RWPE2 (cell line): Measurements from ENCODE around the gene NTNG2.

Experiments
- ATAC-seq: fragments of 200-7000 bp; cut with Tn5 transposase; 3 replicates; pipeline ENCODE4 v1.9.1; 2021; ENCODE audit warnings: low read depth
- DNase-seq: peaks from one replicate; pipeline ENCODE4 v3.0.0-alpha.2; 2020; ENCODE audit warnings: low spot score
- H3K27ac ChIP-seq: fragments of 450-650 bp; 2 replicates; pipeline ENCODE4 v1.5.1; 2017; ENCODE audit warnings: mild to moderate bottlenecking; ENCODE audit not compliant: poor library complexity, severe bottlenecking
- H3K27me3 ChIP-seq: fragments of 250-450 bp; sonication (Bioruptor Pico); 2 replicates; pipeline ENCODE4 v1.5.1; 2021; ENCODE audit warnings: mild to moderate bottlenecking, moderate library complexity; ENCODE audit not compliant: insufficient read depth, poor library complexity, severe bottlenecking
- H3K36me3 ChIP-seq: fragments of 250-450 bp; sonication (Bioruptor Pico); 2 replicates; pipeline ENCODE4 v1.5.1; 2020; ENCODE audit warnings: low read depth, mild to moderate bottlenecking, moderate library complexity
- H3K4me1 ChIP-seq: fragments of 250-450 bp; sonication (Bioruptor Pico); 2 replicates; pipeline ENCODE4 v1.5.1; 2021; ENCODE audit warnings: mild to moderate bottlenecking, moderate library complexity; ENCODE audit not compliant: insufficient read depth, poor library complexity, severe bottlenecking
- H3K4me3 ChIP-seq: fragments of 250-450 bp; sonication (Bioruptor Pico); 2 replicates; pipeline ENCODE4 v1.5.1; 2021; ENCODE audit warnings: mild to moderate bottlenecking, moderate library complexity; ENCODE audit not compliant: severe bottlenecking
- H3K9me3 ChIP-seq: fragments of 250-450 bp; sonication (Bioruptor Pico); 2 replicates; pipeline ENCODE4 v1.5.1; 2021; ENCODE audit warnings: mild to moderate bottlenecking, moderate library complexity; ENCODE audit not compliant: severe bottlenecking
- TF ChIP-seq, protein P1 (sequence below): fragments of 450-650 bp; IDR thresholded peaks from one replicate; pipeline ENCODE4 v1.5.1; 2017; ENCODE audit warnings: mild to moderate bottlenecking, moderate library complexity; ENCODE audit not compliant: poor library complexity, severe bottlenecking

The NTNG2 gene

DNA sequence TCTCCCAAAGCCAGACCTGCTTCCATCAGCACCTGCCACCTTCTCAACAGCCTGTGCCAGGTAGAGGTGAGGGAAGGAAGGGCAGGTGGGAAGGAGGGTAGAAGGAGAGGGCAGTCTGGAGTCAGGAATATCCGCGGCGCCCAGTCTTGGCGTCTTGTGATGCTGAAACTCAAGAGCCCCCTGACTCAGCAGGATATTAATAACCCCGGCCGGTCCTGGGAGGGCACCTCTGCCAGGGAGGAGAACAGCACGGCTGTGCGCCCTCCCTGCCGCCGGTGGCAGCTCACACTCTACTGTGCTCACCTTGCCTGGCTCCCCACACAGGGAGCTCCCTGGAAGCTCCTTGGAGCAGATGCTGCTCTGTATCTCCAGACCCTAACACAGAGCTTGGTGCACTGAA is 11.6 kb upstream of the NTNG2 start:
- no peak for DNase-seq
- no peaks in the 10 kb centered on the region for H3K9me3 ChIP-seq
- no peaks in the 10 kb centered on the region for H3K36me3 ChIP-seq
- H3K27ac ChIP-seq: no peak overlapping the region
- H3K27me3 ChIP-seq: peaks cover 22% of the 10 kb centered on the region
- TF ChIP-seq, protein P1, sequence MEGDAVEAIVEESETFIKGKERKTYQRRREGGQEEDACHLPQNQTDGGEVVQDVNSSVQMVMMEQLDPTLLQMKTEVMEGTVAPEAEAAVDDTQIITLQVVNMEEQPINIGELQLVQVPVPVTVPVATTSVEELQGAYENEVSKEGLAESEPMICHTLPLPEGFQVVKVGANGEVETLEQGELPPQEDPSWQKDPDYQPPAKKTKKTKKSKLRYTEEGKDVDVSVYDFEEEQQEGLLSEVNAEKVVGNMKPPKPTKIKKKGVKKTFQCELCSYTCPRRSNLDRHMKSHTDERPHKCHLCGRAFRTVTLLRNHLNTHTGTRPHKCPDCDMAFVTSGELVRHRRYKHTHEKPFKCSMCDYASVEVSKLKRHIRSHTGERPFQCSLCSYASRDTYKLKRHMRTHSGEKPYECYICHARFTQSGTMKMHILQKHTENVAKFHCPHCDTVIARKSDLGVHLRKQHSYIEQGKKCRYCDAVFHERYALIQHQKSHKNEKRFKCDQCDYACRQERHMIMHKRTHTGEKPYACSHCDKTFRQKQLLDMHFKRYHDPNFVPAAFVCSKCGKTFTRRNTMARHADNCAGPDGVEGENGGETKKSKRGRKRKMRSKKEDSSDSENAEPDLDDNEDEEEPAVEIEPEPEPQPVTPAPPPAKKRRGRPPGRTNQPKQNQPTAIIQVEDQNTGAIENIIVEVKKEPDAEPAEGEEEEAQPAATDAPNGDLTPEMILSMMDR: no peak
- ATAC-seq: no peak
- H3K4me1 ChIP-seq: no peaks in the 10 kb centered on the region
- H3K4me3 ChIP-seq: no peak overlapping the region

DNA sequence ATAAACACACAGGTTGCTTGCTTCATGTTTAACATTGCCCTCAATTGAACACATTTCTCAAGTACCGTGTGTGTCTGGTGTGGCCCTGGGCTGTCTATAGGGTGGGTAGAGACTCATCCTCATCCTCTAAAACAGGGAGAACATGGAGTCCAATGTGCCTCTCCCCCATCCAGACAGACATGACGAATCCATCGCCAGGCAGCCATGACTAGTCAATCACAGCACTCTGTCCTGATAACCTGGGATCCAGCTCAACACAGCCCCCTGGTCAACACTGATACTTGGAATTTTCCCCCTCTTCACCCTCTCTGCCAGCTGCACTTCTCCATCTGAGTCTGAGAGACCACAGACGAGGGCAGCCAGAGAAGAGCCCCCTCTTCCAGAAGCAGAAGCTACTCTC is 10.7 kb upstream of the NTNG2 start:
- peaks cover 24% of the 10 kb centered on the region for H3K27me3 ChIP-seq
- H3K27ac ChIP-seq: no peak overlapping the region
- no peaks in the 10 kb centered on the region for H3K9me3 ChIP-seq
- H3K4me1 ChIP-seq: no peaks in the 10 kb centered on the region
- H3K36me3 ChIP-seq: no peaks in the 10 kb centered on the region
- DNase-seq (no peak), ATAC-seq (no peak)
- no peak overlapping the region for H3K4me3 ChIP-seq
- TF ChIP-seq, protein P1: no peak

DNA sequence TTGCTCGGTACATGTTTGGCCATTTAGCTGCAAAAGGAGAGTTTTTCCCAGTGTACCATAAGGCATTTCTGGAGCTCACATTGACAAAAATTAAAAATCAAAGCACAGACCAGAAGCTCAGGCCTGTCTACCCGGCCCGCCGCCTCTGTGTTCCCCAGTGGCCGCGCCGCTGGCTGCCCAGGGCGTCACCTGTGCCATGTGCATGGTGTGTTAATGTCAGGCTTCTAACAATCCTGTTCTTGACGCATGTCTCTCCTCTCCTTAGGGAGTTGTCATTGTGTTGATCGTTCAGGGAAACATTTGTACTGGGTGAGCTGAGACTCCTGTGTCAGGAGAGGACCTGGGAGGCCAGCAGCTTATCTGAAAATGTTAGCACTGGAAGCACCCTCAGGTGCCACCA is 9.6 kb upstream of the NTNG2 start:
- Histone ChIP-seq H3K4me3 (no peak overlapping the region), H3K4me1 (no peaks in the 10 kb centered on the region), H3K36me3 (no peaks in the 10 kb centered on the region), H3K27ac (no peak overlapping the region), H3K27me3 (peaks cover 29% of the 10 kb centered on the region), H3K9me3 (no peaks in the 10 kb centered on the region)
- DNase-seq (no peak), ATAC-seq (no peak)
- TF ChIP-seq, protein P1: no peak

DNA sequence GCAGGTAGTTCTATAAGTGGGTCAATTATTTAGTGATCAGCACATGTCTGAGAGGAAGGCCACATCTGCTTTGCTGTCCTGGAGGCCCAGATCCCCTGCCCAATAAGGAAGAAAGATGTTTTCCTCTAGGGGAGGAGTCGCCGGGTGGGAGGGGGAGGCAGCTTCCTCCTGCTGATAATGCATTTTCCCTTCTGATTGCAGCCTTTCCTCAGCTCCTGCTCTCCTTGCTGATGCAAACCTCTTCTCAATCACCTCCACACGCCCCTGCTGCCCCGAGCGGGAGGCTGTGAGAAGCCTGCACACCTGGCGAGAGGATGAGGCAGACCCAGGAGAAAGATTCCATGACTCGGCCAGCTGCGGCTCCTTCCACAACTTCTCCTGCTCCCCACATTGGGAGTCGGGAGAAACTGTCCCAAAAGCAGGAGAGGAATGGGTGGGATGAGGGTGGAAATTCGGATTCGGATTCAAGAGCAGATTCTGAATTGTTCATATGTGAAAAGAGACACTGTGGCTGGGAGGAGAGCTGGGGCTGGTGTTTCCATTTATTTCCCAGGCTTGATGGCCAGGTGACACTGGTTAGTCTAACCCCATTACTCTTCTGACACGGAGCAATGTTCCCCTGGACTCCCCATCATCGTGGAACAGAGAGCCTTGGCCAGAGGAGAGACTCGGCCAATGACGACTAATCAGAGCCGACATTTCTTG is 6.8 kb upstream of the NTNG2 start:
- ATAC-seq (no peak), DNase-seq (no peak)
- Histone ChIP-seq H3K4me3 (no peak overlapping the region), H3K4me1 (no peaks in the 10 kb centered on the region), H3K36me3 (no peaks in the 10 kb centered on the region), H3K9me3 (no peaks in the 10 kb centered on the region), H3K27ac (no peak overlapping the region), H3K27me3 (peaks cover 27% of the 10 kb centered on the region)
- TF ChIP-seq, protein P1: no peak

DNA sequence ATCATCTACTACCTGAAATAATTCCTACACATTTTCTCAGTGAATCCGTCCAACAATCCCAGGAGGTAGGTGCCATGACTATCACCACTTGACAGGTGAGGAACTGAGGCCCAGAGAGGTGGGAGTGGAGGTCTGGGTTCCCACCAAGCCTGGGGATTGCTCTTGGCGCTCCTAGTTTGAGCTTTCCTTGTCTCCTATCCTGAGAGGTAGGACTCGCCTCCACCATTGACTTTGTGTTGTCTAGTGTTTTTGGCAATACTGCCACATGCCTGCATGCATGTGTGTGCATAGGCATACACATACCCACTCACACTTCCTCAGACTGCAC is 6.3 kb upstream of the NTNG2 start:
- Histone ChIP-seq H3K36me3 (no peaks in the 10 kb centered on the region), H3K9me3 (no peaks in the 10 kb centered on the region), H3K4me1 (no peaks in the 10 kb centered on the region), H3K27me3 (peaks cover 32% of the 10 kb centered on the region), H3K27ac (no peak overlapping the region), H3K4me3 (no peak overlapping the region)
- TF ChIP-seq, protein P1: no peak
- DNase-seq: no peak
- no peak for ATAC-seq
